ENCODE results near the gene TMEM30B.
"Not testable (repeated sequence)": the region's sequence is repeated elsewhere in the genome, so short reads cannot be mapped to it uniquely, and the experiment has no call there.

Gene TMEM30B, protein sequence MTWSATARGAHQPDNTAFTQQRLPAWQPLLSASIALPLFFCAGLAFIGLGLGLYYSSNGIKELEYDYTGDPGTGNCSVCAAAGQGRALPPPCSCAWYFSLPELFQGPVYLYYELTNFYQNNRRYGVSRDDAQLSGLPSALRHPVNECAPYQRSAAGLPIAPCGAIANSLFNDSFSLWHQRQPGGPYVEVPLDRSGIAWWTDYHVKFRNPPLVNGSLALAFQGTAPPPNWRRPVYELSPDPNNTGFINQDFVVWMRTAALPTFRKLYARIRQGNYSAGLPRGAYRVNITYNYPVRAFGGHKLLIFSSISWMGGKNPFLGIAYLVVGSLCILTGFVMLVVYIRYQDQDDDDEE

DNA sequence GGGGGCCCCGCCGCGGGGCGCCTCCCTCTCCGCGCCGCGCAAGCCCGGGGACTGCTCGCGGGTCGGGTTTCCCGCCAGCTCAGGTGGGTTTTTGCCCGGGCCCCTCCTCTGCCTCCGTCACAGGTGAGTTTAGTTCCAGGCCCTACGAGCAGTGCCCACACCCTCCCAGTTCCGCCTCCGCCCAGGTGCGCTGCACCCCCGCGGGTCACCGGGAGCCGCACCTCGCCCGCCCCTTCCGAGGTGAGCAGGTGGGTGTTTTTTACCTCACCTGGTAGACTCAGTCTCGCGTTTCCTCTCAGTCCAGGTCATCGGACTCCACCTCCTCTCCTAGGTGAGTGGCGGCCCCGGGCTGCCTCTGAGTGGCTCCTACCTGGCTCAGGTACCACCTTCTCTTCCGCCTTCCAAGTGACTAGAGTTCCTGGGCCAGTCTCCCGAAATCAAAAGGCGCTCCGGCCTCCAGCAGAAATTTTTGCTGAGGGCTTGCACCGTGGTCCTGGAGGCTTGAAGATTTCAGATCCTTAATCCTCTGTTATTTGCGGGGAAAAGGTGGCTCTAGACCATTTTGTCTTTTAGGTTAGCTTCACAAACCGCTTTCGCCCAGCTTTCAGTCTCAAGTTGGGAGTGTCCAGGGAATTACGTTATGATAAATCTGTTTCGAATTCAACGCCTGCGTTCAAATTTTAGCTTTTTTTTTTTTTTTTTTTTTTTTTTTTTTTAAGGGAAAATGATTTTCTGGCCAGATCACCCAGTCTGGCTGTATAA lies at the start of gene TMEM30B:
TMEM30B (minus strand) TSS at position 153 of the 762 bp plus-strand sequence. CDS start 191 bp downstream, outside the sequence.
- DNase-seq (ENCODE audit: low read depth, low spot score) = peak; percentile 90
- H3K27ac ChIP-seq = peak within 1 kb of the TSS; percentile 97

DNA sequence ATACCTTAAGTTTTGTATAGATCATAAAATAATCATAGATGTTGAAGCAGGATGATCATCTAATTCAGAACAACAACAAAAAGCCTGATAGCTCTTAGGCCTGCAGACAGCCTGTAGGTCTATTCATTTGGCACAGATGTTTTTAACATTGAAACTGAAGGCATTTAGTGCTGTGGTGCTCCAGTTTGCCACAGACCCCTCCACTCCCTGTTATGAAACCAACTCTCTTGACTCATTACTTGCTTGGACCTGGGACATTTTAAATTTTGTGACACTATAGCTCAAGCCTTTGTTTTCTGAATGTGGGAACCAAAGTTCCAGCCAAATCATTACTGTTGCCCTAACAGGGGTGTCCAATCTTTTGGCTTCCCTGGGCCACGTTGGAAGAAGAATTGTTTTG lies 49.4 kb upstream of the TMEM30B start:
- H3K27ac ChIP-seq = no peak overlapping the region
- DNase-seq (ENCODE audit: low read depth, low spot score) = no peak

DNA sequence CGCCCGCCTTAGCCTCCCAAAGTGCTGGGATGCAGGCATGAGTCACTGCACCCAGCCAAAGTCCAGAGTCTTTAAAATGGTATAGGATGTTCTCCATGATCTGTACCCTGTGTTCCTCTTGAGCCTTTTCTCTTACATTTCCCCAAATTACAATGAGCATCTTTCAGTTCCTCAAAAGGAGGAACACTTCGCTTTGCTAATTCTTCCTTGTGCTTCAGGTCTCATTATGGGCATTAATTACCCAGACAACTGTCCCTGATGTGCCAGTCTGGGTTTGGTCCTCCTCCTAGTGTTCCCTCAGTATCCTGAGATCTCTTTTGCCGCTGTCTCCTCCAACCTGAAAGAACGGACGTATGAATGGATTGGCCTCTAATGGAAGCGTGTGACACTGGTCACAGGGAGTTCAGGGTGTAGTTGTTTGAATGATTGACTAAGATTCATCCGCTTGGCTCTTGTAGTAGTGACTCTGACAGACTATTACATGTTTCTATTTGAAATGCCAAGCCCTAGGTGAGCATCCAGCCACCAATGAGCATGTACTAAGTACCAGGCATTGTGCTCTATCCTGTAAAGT lies 48.4 kb upstream of the TMEM30B start:
- no peak overlapping the region for H3K27ac ChIP-seq
- no peak for DNase-seq (ENCODE audit: low read depth, low spot score)

DNA sequence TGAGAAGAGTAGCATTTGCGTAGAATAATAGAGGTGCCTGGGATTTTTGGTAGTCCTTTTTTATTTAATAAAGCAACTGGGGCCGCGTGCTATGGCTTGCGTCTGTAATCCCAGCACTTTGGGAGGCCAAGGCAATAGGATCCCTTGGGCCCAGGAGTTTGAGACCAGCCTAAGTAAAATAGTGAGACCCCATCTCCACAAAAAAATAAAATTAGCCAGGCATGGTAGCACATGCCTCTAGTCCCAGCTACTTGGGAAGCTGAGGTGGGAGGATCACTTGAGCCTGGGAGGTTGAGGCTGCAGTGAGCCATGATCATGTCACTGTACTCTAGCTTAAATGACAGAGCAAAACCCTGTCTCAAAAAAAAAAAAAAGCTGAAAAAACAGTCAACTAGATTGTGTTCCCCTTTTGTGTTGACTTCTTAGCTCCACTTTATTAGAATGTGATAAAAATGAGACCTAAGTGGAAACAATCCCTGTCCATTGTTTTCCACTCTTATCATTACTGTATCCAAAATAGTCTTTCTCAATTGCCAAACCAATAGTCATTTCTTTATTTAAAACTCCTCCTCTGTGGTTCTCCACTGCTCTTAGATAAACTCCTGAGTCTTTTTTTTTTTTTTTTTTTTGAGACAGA lies 47.6 kb upstream of the TMEM30B start:
- DNase-seq (ENCODE audit: low read depth, low spot score) = no peak
- no peak overlapping the region for H3K27ac ChIP-seq

DNA sequence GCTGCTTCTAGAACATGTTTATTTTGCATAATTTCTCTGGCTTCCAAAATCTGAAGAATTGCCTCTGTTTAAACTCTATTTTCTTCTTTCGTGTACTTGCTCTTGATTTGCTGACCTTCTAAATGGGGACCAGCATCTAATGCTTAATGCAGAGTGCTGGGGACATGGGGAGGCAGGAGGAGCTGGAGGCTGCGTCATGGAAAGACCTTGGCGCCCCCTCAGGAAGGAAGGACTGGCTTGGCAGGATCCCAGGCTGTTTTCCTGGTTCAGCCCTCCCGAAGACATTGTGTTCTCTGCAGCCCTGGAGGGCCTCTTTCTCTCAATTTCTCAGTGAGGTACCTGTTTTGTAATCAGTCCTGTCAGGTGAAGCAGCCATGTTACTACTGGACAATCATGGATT lies 45.7 kb upstream of the TMEM30B start:
- no peak overlapping the region for H3K27ac ChIP-seq
- no peak for DNase-seq (ENCODE audit: low read depth, low spot score)

DNA sequence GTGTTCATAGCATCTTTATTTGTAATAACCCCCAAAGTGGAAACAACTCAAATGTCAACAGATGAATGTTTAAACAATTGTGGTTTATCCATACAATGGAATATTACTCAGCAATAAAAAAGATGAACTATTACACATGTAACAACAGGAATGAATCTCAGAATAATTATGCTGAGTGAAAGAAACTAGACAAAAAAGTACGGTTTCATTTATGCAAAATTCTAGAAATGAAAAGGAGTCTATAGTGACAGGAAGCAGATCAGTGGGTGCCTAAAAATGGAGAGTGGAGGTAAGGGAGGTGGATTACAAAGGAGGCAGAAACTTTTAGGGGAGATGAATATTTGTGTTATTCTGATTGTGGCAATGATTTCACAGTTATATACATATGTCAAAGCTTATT lies 45.0 kb upstream of the TMEM30B start:
- H3K27ac ChIP-seq = no peak overlapping the region
- no peak for DNase-seq (ENCODE audit: low read depth, low spot score)

DNA sequence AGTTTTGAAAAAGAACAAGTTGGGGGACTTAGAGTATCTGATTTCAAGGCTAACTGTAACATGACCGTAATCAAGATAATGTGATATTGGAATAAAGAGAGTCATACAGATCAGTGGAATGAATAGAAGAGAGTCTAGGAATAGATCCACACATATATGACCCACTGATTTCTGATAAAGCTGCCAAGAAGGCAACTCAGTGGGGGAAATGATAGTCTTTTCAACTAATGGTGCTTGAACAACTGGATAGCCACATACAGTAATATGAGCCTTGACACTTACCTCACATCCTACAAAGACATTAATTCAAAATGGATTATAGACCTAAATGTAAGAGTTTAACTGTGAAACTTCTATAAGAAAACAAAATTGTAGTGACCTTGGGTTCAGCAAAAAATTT lies 44.0 kb upstream of the TMEM30B start:
- no peak for DNase-seq (ENCODE audit: low read depth, low spot score)
- no peak overlapping the region for H3K27ac ChIP-seq

DNA sequence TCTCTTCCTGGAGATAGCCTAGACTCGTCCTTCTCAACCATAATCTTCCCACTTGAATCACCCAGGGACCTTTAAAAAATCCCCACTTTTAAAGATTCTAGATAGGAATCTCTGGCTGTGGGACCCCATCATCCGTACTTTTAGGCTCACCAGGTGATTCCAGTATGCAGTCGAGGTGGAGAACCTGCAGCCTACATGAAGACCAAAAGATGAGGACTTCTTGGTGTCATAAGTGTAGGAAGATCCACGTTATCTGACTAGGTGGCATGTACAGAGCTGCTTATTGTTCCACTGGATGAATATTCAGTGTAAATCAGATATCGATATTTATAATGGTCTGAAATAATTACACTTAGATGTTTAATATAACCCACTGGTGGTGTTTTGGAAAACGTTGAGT lies 42.8 kb upstream of the TMEM30B start:
- no peak for DNase-seq (ENCODE audit: low read depth, low spot score)
- H3K27ac ChIP-seq = no peak overlapping the region

DNA sequence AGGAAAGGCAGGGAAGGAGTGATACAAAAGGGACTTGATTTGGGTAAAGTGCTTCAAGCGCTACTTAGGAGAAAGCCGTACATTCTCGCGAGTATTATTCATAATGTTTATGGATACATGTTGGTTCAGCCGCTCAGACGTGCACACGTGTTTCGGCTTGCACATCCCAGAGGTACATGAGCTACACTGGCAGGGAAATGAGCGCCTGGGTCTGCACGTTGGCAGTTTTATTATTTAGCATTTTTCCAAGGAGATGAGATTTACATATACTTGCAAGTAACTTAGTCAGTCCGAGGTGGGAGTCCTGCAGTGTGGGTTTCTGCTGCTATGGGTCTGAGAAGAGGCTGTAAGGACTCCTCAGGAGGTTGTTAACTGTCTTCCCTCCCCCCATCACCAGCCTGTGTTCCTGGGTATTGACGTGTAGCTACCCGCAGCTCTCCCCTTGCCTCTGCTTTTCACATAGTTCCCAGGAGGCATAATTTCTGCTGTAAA lies 41.7 kb upstream of the TMEM30B start:
- H3K27ac ChIP-seq = peak overlapping the region; percentile 88
- peak; percentile 86 for DNase-seq (ENCODE audit: low read depth, low spot score)

DNA sequence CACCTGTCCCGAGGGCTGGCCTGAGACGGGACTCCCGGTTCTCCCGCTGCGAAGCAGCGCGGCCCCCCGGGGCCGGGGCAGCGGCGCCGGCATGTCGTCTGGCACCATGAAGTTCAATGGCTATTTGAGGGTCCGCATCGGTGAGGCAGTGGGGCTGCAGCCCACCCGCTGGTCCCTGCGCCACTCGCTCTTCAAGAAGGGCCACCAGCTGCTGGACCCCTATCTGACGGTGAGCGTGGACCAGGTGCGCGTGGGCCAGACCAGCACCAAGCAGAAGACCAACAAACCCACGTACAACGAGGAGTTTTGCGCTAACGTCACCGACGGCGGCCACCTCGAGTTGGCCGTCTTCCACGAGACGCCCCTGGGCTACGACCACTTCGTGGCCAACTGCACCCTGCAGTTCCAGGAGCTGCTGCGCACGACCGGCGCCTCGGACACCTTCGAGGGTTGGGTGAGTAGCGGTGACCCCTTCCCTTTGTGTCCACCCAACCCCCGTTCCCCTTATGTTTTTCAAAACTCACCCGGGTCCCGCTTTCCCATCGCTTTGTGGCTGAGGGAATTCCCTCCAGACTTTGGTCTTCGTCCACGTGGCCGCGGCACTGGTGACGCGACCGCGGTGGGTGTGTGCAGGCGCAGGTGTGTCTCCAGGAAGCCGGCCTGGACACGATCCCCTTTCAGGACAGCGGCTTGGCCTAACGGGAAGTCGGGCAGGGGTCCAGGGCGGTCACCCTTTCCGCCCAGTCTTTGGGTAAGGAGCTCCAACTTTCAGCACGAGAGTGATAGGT lies 41.1 kb upstream of the TMEM30B start:
- H3K27ac ChIP-seq = peak overlapping the region; percentile 88
- DNase-seq (ENCODE audit: low read depth, low spot score) = no peak

DNA sequence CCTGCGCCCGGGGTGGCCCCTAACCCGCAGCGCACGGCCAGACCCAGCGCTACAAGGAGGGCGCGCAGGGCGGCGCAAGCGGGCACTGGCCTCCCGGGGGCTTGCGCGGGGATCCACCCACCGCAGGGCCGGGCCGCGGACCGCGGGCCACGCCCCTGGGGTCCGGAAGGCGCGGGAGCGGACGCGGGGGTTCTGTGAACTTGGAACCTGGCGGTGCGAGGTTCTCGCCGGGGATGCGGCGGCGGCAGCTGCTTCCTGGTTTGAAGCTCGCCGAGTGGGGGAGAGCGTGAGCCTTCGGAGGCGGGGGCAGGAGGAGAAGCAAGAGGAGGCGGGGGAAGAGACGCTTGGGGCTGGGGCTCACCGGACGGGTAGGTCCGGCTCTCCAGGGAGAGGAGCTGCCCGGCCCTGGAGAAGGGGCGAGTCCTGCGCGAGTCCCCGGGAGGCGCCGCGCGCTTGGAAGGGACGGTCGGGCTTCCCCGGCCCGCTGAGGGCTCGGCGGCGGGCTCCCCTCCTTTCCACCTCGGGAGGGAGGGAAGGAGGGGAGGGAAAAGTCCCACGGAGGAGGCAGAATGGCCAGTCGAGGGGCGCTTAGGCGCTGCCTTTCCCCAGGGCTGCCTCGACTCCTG lies 40.4 kb upstream of the TMEM30B start, which contains the start of gene PRKCH:
PRKCH (plus strand) TSS at position 195 of the 626 bp plus-strand sequence. CDS start 523 bp downstream, outside the sequence.
- H3K27ac ChIP-seq = peak within 1 kb of the TSS; percentile 88
- DNase-seq (ENCODE audit: low read depth, low spot score) = peak; percentile 61

DNA sequence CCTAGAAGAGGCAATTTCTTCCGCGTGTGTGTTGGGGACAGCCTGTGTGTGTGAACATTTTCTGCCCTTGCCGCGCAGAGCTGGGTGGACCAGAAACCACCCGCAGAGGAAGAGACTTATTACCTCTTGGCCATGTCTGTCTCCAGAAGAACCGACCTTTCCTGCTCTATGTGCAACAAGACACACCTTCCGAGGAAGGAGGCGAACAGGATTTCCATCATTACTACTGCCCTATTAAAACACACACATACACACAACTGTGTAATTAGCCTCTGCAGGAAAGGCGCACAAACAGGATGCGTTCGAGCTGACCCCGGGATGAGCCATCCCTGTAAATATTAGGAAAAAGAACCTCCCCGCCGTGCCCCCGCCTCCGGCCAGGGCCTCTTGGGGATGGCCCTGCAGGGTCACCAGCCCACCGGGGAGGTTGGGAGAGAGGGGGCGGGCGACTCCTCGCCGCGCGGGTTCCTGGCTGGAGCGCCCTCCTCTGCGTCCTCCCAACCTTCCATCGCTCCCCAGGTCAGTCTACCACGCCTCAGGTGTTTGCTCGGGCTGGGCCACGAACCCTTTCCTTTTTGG lies 39.8 kb upstream of the TMEM30B start:
- H3K27ac ChIP-seq = peak overlapping the region; percentile 88
- peak; percentile 16 for DNase-seq (ENCODE audit: low read depth, low spot score)

DNA sequence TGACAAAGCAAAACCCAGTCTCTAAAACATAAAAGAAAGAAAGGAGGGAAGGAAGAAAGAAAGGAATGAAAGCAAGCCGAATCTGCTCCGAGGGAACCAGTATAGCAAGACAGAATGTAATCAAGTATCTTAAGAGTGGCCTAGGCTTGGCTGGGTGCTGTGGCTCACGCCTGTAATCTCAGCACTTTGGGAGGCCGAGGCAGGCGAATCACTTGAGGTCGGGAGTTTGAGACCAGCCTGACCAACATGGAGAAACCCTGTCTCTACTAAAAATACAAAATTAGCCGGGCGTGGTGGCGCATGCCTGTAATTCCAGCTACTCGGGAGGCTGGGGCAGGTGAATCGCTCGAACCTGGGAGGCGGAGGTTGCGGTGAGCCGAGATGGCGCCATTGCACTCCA lies 39.0 kb upstream of the TMEM30B start:
- DNase-seq (ENCODE audit: low read depth, low spot score); H3K27ac ChIP-seq: not testable (repeated sequence)

DNA sequence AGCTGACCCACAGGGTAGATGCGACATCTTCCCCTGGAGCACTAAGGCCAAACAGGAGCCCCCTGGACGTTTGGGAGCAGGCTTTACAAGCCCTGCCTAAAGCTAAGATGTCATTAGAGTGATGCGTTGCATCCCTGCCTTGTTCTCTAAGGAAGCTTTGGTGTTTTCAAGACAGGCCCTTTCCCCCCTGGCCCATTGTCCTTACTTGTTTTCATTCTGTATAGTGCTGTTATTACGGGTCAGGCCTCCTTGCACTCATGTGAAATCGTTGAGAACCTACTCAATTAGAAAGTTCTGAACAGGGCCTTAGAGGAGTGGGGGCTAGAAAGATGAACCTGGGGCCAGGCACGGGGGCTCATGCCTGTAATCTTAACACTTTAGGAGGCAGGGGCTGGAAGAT lies 38.6 kb upstream of the TMEM30B start:
- H3K27ac ChIP-seq = no peak overlapping the region
- DNase-seq (ENCODE audit: low read depth, low spot score) = no peak

DNA sequence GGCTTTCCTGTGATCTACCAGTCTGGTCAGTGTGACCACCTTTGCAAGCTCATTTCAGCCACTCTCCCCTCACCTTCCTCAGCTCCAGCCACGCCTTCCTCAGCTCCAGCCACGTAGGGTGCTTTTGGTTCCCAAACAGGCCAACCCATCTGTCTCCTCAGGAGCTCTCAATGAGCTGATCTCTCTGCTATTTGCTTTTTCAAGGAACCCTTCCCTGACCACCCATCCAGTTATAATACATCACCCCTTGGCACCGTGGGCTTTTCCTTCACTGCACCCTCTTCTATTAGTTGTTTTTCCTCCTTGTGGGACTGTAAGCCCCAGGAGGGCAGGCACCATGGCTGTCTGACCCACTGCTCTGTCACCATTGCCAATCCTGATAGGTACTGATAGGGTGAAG lies 37.9 kb upstream of the TMEM30B start:
- H3K27ac ChIP-seq = no peak overlapping the region
- no peak for DNase-seq (ENCODE audit: low read depth, low spot score)

DNA sequence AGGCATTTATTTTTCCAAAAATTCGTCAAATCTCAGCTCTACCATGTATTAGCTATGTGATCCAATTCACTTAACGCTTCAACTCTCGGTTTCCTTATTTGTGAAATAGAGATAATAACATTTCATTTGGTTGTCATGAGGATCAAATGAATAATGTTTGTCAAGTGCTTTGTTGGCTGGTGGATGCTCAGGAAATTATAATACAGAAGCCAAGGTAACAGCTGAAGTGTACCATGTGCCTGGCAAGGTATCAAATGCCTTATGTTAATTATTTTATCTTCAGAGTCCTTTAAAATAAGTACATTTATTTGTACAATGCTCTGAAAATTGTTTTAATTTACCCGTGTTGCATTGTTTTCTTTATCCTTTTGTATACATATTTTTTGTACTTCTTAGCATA lies 34.2 kb upstream of the TMEM30B start:
- DNase-seq (ENCODE audit: low read depth, low spot score) = no peak
- no peak overlapping the region for H3K27ac ChIP-seq

DNA sequence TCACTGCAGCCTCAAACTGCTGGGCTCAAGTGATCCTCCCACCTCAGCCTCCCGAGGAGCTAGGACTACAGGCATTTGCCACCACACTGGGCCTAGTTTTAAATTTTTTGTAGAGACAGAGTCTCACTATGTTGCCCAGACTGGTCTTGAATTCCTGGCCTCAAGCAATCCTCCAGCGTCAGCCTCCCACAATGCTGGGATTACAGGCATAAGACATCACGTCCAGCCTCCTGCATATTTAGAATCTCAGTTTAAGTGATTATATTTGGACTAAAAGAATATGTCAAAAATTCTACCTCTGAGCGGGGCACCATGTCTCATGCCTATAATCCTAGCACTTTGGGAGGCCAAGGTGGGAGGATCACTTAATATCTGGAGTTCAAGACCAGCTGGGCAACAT lies 27.6 kb upstream of the TMEM30B start:
- H3K27ac ChIP-seq; DNase-seq (ENCODE audit: low read depth, low spot score): not testable (repeated sequence)

DNA sequence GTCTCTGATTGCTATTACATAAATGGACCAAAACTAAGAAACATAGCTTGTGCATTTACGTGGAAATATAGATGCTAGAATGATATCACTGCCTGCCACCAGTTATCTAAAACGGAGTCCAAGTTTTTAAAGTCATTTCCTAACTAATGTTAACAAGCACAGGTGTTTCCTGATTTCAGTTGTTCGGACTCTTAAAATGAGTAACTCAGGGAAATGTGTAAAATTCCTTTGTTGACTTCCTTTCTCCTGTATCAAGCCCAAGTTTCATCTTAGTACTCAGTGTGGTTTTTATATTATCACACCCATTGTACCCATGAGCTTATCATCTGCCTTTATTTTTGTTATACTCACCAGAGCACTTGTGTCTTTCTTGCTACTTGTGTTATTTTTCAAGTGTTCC lies 27.1 kb upstream of the TMEM30B start:
- no peak overlapping the region for H3K27ac ChIP-seq
- DNase-seq (ENCODE audit: low read depth, low spot score) = no peak

DNA sequence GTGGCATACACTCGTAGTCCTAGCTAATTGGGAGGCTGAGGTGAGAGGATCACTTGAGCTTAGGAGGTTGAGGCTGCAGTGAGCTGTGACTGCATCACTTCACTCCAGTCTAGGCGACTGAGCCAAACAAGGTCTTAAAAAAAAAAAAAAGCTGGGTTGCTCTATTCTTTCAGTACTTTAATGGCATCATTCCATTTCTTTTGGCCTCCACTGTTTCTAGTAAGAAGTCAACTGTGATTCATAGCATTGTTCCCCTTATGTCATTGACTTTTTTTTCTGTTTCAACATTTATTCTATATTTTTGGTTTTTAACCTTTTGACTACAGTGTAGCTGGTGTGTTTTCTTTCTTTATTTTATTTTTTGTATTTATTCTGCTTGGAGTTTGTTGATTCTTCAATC lies 23.6 kb upstream of the TMEM30B start:
- no peak overlapping the region for H3K27ac ChIP-seq
- no peak for DNase-seq (ENCODE audit: low read depth, low spot score)
